Measurements from ENCODE around the gene RTF2.

DNA sequence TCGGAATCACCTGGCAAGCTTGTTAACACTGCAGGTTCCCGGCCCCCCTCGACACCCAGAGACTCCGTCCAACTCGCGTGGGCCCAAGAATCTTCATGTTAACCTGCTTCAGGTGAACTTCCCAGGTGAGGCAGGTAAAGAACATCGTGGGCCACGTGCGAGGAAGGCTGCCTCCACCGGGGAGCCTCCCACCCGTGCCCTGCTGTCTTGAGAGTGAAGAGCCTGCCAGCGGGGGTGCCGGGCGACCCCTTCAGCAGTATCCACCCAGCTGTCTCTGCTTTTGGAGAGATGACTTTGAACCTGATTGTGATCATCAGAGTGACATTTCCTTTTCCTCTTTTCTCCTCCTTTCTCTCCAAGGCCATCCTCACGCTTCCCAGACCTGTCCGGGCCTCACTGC, 22.9 kb upstream of the RTF2 start:
- TF ChIP-seq CTCF (IDR thresholded peaks at IDR 0.05; ENCODE audit: poor library complexity) (no peak), EZH2 (IDR thresholded peaks at IDR 0.05; ENCODE audit: borderline replicate concordance) (no peak)

Measured in hepatocyte (in vitro differentiated cells).